Measurements from ENCODE around the gene RPL34. TPM values are rescaled to one million over a fixed set of nuclear protein-coding genes. Genes with fewer than 3 reads are reported as not detected.

Gene RPL34
- total RNA-seq, 1 experiment from 2014 or later: 695 TPM

GRCh38 chr4:108574402-108574801, 46.0 kb upstream of the RPL34 start:
- H3F3A ChIP-seq (ENCODE audit: low read length, unreplicated experiment): no peaks in the 10 kb centered on the region
- H3K36me3 ChIP-seq (ENCODE audit: low read depth, low read length): no peaks in the 10 kb centered on the region
- ChIA-PET CTCF (interaction anchor here (0.6 kb wide), 1 partner anchor 55 kb away, joined by 3 read pairs; no protein-coding TSS in a partner anchor), POLR2A (ENCODE audit: unreplicated experiment) (no interaction called here)
- no peak overlapping the region for H3K27ac ChIP-seq (ENCODE audit: low read length)
- no peak overlapping the region for H3K4me3 ChIP-seq (ENCODE audit: low read length)
- BruUV-seq (replicated peaks): no TSS peak
- no peaks in the 10 kb centered on the region for H3K9me3 ChIP-seq (ENCODE audit: low read length)
- no peak overlapping the region for H3K4me2 ChIP-seq (ENCODE audit: low read length)
- no peaks in the 10 kb centered on the region for H3K9me2 ChIP-seq (replicated peaks; ENCODE audit: low read length)
- no peaks in the 10 kb centered on the region for H3K4me1 ChIP-seq (ENCODE audit: insufficient read depth, low read length)
- no peak overlapping the region for H3K9ac ChIP-seq (ENCODE audit: low read length)
- intact Hi-C loops (cut with micrococcal nuclease): no loop called here
- no peaks in the 10 kb centered on the region for H4K20me1 ChIP-seq (ENCODE audit: low read length)
- no peaks in the 10 kb centered on the region for H3K79me2 ChIP-seq (ENCODE audit: low read length)
- H2AFZ ChIP-seq (ENCODE audit: low read length): no peak overlapping the region
- 0 out of 2 replicates have a peak, but pooled peaks cover 6% of the 10 kb centered on the region for H3K27me3 ChIP-seq (ENCODE audit: low read length)
- ATAC-seq (no peak), DNase-seq (no peak)
- no peak for TF ChIP-seq EZH2 (IDR thresholded peaks at IDR 0.05; ENCODE audit: low read length, unreplicated experiment)
- TF ChIP-seq EZH2phosphoT487 (IDR thresholded peaks at IDR 0.05; ENCODE audit: borderline replicate concordance, low read length): no peak
- TF ChIP-seq CTCF (conservative IDR thresholded peaks at IDR 0.05; ENCODE audit: low read depth, low read length): no peak

- Histone ChIP-seq H2AFZ (ENCODE audit: low read length) (no peak overlapping the region), H3K4me3 (ENCODE audit: low read length) (no peak overlapping the region), H4K20me1 (ENCODE audit: low read length) (no peaks in the 10 kb centered on the region), H3K36me3 (ENCODE audit: low read depth, low read length) (no peaks in the 10 kb centered on the region), H3K4me1 (ENCODE audit: insufficient read depth, low read length) (no peaks in the 10 kb centered on the region), H3K4me2 (ENCODE audit: low read length) (no peak overlapping the region), H3K27me3 (ENCODE audit: low read length) (no peaks in the 10 kb centered on the region), H3K9ac (ENCODE audit: low read length) (no peak overlapping the region), H3K27ac (ENCODE audit: low read length) (no peak overlapping the region), H3K9me3 (ENCODE audit: low read length) (no peaks in the 10 kb centered on the region), H3F3A (ENCODE audit: low read length, unreplicated experiment) (no peaks in the 10 kb centered on the region), H3K79me2 (ENCODE audit: low read length) (no peaks in the 10 kb centered on the region), H3K9me2 (replicated peaks; ENCODE audit: low read length) (no peaks in the 10 kb centered on the region)
- POLR2A ChIA-PET (ENCODE audit: unreplicated experiment): no interaction called here
- DNase-seq: no peak
- no TSS peak for BruUV-seq (replicated peaks)
- ATAC-seq: no peak
- TF ChIP-seq EZH2phosphoT487 (IDR thresholded peaks at IDR 0.05; ENCODE audit: borderline replicate concordance, low read length): no peak
- TF ChIP-seq CTCF (conservative IDR thresholded peaks at IDR 0.05; ENCODE audit: low read depth, low read length): no peak
- no peak for TF ChIP-seq EZH2 (IDR thresholded peaks at IDR 0.05; ENCODE audit: low read length, unreplicated experiment)
- intact Hi-C loops (cut with micrococcal nuclease): no loop called here
- CTCF ChIA-PET: no interaction called here
Observed at GRCh38 chr4:108581083-108581482, 39.3 kb upstream of the RPL34 start.

- ATAC-seq (no peak), DNase-seq (no peak)
- BruUV-seq (replicated peaks): no TSS peak
- H3K79me2 ChIP-seq (ENCODE audit: low read length): no peaks in the 10 kb centered on the region
- no peaks in the 10 kb centered on the region for H3K9me3 ChIP-seq (ENCODE audit: low read length)
- H4K20me1 ChIP-seq (ENCODE audit: low read length): no peaks in the 10 kb centered on the region
- H3K9ac ChIP-seq (ENCODE audit: low read length): no peak overlapping the region
- H3K36me3 ChIP-seq (ENCODE audit: low read depth, low read length): no peaks in the 10 kb centered on the region
- intact Hi-C loops (cut with micrococcal nuclease): no loop called here
- H2AFZ ChIP-seq (ENCODE audit: low read length): no peak overlapping the region
- POLR2A ChIA-PET (ENCODE audit: unreplicated experiment): no interaction called here
- H3F3A ChIP-seq (ENCODE audit: low read length, unreplicated experiment): no peaks in the 10 kb centered on the region
- TF ChIP-seq EZH2phosphoT487 (IDR thresholded peaks at IDR 0.05; ENCODE audit: borderline replicate concordance, low read length): no peak
- no peak for TF ChIP-seq EZH2 (IDR thresholded peaks at IDR 0.05; ENCODE audit: low read length, unreplicated experiment)
- TF ChIP-seq CTCF (conservative IDR thresholded peaks at IDR 0.05; ENCODE audit: low read depth, low read length): no peak
- H3K4me2 ChIP-seq (ENCODE audit: low read length): no peak overlapping the region
- no peaks in the 10 kb centered on the region for H3K4me1 ChIP-seq (ENCODE audit: insufficient read depth, low read length)
- CTCF ChIA-PET: no interaction called here
- H3K4me3 ChIP-seq (ENCODE audit: low read length): no peak overlapping the region
- H3K9me2 ChIP-seq (replicated peaks; ENCODE audit: low read length): no peaks in the 10 kb centered on the region
- H3K27me3 ChIP-seq (ENCODE audit: low read length): no peaks in the 10 kb centered on the region
- no peak overlapping the region for H3K27ac ChIP-seq (ENCODE audit: low read length)
Observed at GRCh38 chr4:108586778-108587177, 33.6 kb upstream of the RPL34 start.
